Islet of Langerhans (tissue), 1 donor: ENCODE data around the gene SIGLEC1.

Experiments used
- FAIRE-seq: peaks from one replicate; lab custom pipeline; 2011; peaks lifted over from hg19 to GRCh38; lab: Jason Lieb, UNC

Gene SIGLEC1

DNA sequence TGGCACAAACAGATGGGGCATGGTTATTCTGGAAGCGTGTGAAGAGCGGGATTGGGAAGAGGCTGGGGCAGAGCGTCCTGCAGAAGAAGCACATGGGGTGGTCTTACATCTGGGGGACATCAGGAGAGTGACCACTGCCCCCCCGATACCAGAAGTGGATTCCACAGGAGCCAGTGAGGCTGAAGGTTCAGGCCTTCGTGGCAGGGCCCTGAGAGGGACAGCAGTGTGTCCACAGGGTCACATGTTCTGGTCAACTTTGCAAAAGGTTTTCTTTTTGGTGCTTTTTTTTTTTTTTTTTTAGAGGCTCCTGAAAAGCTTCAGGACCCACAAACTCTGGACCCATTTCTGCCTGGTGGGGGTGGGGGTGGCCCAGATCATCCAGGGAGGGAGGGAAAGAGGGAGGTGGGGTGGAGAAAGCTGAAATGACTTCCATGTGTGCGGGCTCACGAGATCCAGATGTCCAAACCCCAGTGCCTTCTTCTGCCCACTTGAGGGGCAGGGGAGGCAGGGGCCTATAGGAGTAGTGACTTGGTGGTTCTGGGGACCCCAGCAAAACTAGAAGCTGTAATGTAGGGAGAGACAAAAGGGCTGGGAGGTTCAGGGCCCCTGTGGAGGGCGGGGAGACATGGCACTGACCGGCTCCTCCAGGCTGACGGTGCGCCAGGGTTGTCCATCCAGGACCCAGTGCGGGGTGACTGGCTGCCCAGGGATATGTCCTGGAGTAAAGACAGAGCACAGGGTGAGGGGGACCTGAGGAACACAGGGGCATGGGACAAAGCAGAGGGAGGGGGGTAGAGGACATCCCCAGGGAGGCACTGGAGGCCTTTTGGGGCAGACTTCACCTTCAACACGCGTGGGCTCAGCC is 33.3 kb downstream of the SIGLEC1 start:
- no peak for FAIRE-seq

DNA sequence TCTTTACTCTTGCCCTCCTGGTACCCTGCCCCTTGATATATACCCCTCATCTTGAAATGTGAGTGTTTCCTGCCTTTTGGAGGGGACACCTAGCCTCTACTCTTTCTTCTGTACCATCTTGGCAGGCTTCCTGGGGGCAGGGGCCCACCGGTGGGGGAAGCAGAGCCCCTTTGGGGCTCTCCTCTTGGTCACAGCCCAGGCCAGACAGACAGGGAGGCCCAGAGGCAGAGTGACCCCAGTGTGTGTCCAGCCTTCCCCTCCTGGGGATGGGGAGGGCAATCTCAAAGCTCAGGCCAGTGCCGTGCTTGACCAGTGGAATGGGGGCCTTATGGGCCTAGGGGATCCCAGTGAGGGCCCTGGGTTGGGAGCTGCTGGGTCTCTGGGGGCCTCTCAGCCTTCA is 34.2 kb downstream of the SIGLEC1 start:
- FAIRE-seq = no peak

DNA sequence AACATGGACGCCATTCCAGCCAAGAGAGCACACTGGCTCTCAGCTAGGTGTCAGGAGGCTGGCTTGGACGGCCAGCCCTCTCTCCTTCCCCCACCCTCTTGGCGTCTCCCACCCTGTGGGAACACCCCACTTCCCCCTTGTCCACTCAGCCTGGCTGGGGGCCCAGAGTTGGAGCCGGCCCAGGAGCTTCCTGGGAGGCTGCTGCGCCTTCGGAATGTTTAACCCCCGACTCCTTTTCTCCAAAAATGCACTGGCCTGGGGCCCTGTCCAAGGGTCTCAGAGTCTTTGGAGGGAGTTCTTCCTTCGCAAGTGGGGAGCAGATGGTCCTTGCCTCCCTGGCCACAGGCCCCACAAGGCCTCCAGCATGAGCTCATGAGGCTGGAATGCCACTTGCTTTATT is 34.7 kb downstream of the SIGLEC1 start:
- FAIRE-seq = no peak

DNA sequence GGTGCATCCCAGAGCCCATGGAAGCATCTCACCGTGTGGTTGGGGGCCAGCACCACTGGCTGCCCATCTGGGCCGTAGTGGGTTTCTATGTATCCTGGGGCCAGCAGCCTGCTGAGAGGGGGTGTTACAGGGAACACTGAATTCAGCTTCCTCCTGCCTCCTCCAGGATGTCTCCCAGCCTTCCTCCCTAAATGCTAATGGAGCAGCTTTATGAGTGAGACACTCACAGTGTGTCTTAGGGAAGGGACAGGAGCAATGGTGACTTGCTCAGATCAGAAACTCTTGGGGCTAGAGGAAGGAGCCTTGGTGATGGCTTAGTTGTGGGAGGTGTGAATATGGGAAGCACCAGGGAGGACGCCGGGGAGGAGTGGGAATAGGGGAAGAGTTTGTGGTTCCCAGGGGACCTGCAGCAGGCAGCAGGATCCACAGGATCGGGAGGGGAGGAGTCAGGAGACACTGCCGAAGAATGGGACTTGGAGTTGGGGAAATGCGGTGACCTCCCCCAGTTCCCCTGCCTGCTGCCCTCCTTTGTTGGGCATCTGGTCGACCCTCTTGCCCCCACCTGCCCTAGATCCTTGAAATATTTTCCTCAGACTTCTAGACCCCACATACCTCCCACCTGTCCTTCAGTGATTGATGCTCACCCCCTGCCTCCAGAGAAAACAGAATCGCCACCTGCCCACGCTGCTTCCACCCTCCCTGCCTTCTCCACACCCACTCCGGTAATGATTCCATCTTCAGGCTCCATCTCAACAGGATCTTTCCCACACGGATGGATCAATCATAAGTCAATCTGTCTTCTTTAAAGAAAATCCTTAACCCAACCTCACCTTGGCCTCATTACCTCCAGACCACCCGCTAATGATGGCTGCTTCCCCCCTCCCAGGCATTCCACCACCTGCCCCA is 37.2 kb downstream of the SIGLEC1 start:
- FAIRE-seq = no peak

DNA sequence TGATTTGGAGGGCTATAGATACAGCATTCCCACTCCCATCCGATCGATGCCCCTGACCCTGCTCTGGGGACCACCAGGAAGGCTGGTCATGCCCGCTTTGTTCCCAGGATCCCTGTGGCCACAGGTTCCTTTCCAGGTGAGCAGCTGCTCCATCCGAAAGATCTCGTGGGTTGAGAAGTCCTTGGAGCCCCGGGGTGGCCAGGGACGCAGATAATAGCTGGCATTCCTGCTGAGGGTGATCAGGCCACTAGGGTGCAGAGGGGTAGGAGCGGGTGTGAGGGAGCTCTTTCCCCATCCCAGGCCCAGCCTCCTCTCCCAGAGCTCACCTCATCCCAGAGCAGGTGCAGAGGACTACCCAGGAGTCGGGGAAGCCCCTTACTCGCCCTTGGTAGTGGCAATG is 38.0 kb downstream of the SIGLEC1 start:
- FAIRE-seq = no peak

DNA sequence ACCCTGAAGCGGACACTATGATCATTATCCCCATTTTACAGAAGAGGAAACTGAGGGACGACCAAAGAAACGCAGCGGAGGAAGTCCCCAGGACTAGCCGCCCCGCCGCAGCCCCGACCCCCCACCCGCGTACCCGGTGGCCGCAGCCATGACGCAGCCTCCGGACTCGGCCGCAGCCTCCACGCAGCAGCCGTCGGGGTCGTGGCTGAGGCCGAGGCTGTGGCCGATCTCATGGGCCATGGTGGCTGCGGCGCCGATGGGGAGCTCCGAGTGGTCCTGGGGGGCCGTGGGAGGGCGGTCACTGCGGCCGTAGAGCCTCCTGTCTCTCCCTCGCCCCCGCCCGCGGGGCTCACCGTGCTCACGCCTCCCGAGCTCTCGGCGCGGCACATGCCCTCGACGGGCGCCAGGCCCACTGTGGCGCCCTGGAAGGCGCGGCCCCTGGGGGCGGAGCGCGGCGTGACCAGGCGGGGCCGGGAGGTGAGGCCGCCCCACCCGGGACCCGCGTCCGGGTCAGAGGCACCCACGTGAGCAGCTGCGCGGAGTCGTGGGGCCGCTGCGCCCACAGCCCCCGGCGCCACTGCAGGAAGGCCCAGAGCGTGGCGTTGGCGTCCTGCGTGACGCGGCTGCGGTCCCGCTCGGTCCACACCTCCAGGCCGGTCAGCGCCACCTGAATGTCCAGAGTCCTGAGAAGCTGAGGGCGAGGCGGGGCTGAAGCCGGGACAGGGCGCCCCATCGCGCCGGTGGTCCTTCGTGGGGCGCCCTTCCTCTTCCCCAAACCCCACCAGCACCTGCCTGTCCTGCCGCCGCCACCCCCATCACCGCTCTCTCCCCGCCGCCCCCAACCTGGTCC is 39.0 kb downstream of the SIGLEC1 start:
- FAIRE-seq = no peak

DNA sequence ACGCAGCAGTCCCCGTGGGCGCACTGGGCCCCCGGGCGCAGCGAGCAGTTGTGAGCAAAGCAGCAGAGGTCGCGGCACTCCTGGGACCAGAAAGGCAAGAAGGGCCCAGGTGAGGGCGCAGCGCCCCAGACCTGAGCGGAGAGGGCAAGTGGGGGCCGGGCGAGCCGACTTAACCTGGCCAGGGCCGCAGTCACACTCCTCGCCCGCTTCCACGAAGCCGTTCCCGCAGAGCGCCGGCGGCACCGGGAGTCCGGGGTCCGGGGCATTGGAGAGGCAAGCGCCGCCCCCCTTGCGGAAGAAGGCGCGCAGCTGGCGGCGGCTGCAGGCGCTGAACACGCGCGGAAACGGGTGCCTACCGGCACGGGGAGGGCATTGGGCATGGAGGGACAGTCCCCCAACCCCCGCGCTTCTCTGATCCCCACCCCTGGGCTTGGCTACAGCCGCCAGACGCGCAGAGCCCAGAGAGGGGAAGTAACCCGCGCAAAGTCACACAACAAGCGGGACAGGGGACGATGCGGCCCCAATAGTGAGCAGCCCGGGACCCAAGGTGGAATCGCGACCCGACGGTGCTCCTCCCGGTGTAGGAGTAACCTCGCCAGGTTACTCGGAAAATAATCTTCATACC is 39.7 kb downstream of the SIGLEC1 start:
- no peak for FAIRE-seq

DNA sequence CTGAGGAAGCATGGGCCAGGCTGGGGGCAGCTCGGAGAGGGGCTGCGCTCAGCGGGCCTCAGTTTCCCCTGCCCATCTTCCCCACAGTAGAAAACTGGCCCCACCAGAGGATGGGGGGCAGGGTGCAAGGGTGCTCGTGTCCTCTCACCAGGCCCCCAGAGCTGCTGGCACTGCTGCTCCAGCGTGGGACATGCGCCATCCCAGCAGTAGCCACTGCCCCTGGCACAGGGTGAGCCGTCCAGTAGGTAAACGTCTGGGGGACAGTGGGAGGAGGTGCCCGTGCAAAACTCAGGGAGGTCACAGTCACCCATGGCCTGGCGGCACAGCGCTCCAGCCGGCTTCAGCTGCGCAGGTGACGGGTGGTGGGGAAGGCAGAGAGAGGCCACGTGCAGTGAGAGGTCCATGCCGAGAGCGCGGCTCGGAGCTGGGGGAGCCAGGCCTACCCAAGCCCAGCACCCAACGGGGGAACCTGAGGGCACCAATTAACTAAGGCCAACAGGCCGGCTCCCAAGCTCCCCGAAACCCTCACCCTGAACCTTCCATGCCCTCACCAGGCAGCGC is 40.3 kb downstream of the SIGLEC1 start:
- FAIRE-seq = no peak

DNA sequence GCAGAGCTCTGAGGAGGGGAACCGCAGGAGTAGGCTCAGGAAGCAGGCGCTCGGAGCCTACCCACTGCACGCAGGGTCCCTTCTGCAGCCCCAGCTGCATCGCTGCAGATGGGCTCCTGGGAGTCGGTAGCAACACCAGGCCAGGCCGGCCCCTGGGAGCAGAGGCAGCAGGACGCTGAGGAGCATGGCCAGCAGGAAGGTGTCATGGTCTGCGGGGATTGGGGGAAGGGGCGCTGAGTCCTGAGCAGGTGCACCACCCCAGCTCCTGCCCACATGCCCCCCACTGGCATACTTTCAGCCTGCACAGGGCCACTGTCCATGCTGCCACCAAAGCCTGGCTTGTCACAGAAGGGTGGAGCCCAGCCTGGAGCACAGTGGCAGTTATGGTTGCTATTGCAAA is 41.5 kb downstream of the SIGLEC1 start:
- FAIRE-seq = no peak

DNA sequence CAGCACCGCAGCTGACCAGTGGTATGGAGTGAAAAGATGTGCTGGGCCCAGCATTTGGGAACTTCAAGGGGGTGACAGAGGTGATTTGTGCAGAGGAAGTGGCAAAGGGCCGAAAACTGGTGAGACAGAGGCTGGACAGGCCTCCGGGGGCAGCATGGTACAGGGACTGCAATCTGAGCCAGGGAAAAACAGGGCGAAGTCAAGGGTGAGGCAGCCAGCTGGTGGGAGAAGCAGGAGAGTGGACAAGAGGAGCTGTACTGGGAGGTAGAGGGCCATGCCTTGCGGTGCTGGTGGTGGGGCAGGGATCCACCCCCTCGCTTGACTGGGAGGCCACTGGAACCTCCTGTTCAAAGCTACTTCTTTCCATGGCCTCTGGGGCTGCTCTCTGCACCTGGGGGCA is 41.9 kb downstream of the SIGLEC1 start:
- no peak for FAIRE-seq

DNA sequence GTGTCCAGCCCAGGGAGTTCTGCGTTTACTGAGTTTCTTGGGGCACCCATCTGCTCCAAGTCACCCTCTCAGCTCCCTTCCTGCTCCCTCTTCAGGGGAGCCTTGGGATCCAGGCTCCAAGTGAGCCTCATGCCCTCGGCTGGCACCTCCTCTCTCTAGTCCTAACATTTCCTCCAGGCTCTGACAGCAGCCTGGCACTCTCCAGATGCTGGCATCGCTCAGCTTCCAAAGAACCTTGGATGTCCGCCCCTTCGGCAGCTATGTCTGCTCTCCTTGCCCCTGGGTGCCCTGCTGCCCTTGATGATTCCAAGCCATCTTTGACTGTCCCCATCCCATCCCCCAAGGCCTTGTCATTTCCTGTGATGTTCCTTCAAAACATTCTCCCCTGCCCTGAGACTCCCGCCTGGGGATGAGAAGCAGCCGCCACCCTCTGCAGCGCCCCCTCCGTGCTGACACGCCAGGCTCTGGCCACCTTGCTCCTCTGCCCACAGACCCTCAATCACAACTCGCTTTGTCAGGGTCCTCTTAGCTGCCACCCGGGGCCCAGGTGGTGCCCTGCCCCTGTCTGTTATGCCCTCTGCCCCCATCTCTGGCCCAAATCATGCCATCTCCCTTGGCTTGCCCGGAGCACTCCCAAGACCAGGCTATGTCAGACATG is 42.6 kb downstream of the SIGLEC1 start:
- FAIRE-seq = no peak

DNA sequence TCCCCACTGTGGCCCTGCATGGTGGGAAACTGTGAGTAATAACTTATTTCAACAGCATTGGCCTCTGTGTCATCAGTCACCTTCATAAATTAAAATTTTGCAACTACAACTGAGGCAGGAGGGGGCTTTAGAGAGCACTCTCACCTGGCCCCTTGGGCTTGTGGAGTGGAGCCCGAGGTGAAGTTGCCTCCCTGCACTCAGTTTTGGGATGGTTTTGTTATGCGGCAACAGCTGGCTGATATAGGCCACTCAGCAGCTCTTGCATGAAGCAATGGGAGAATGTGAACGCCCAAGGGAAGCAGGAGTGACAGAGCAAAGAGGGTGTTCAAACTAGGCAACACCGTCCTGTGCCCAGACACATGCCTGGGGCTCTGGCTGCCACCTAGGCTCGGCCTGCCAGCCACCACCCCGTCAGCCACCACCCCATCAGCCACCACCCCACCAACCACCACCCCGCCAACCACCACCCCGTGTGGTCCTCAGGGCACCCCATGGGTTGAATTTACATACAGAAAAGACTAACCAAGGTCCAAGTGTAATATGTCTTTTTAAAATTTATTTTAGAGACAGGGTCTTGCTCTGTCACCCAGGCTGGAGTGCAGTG is 44.9 kb downstream of the SIGLEC1 start:
- FAIRE-seq = no peak

DNA sequence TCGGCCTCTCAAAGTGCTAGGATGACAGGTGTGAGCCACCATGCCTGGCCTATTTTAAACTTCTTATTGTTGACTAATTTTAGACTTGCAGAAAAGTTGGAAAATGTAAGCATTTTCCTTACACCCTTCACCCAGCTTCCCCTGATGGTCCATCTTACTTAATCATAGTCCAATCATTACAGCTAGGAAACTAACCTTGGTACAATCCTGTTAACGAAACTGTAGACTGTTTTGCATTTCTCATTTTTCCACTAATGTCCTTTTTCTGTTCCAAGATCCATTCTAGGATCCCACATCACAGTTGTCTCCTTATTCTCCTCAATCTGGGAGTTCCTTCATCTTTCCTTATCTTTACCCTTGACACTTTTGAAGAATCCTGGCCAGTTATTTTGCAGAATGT is 48.5 kb downstream of the SIGLEC1 start:
- no peak for FAIRE-seq

DNA sequence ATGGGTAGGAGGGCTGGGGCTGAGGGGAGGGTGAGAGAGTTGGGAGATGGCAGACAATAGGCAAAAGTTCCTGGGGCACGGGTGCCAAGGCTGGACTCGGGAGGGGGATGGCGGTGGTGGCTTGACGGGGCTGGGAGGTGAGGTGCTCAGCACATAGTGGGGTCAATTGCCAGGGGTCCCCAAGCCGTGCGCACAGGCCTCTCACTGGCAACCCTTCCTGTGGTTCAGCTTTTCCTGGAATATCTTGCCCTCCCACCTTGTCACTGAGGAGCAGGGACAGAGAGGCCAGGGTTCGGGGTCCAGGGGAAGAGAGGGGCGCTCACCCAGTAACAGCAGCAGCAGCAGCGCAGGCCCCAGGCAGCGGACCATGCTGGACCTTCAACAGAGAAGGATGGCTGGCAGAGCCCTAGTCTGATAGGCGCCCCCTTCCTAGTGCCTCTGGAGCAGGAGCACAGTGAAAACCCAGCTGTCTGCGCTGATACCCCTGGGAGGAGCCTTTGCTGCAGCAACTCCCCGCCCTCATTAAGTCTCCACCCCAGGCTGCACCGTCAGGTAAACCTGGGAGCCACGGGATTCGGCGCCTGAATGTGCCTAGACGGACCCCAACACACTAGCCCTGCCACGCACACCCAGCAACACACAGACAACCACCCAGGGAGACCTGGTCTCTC is 49.2 kb downstream of the SIGLEC1 start, which contains the start of gene GFRA4:
GFRA4 (minus strand) TSS at position 369 of the 671 bp plus-strand sequence; CDS start at position 369, 0 bp downstream.
- FAIRE-seq = no peak
